HG02623 (cell line): ENCODE results near the gene SYTL3.
"Not testable (repeated sequence)": the region's sequence is repeated elsewhere in the genome, so short reads cannot be mapped to it uniquely, and the experiment has no call there.

Experiments used
- ATAC-seq: cut with Tn5 transposase; IDR thresholded peaks from one replicate; pipeline ENCODE4 v1.9.1; 2021; ENCODE audit warnings: moderate library complexity; ENCODE audit not compliant: unreplicated experiment

SYTL3 gene

GRCh38 chr6:158786645-158787304, 136.9 kb downstream of the SYTL3 start:
- no peak for ATAC-seq

GRCh38 chr6:158787395-158787794, 137.5 kb downstream of the SYTL3 start:
- no peak for ATAC-seq

- ATAC-seq = no peak
Measured at GRCh38 chr6:158789115-158789917, 139.5 kb downstream of the SYTL3 start.

GRCh38 chr6:158791274-158791855, 141.5 kb downstream of the SYTL3 start:
- ATAC-seq = no peak

- not testable (repeated sequence) for ATAC-seq
Measured at GRCh38 chr6:158792505-158792904, 142.7 kb downstream of the SYTL3 start.

- peak; percentile 61 for ATAC-seq
Measured at GRCh38 chr6:158793432-158793831, 143.6 kb downstream of the SYTL3 start.

- ATAC-seq = no peak
Measured at GRCh38 chr6:158795516-158795915, 145.7 kb downstream of the SYTL3 start.

GRCh38 chr6:158796353-158796752, 146.5 kb downstream of the SYTL3 start:
- ATAC-seq = no peak

GRCh38 chr6:158797331-158798310, 147.8 kb downstream of the SYTL3 start:
- ATAC-seq = no peak

GRCh38 chr6:158798311-158798710, 148.5 kb downstream of the SYTL3 start:
- no peak for ATAC-seq

GRCh38 chr6:158799051-158799792, 149.4 kb downstream of the SYTL3 start:
- no peak for ATAC-seq

- no peak for ATAC-seq
Measured at GRCh38 chr6:158801655-158802294, 151.9 kb downstream of the SYTL3 start.

- peak; percentile 65 for ATAC-seq
Measured at GRCh38 chr6:158803733-158804143, 153.9 kb downstream of the SYTL3 start.

GRCh38 chr6:158804207-158804606, 154.4 kb downstream of the SYTL3 start:
- ATAC-seq = no peak

GRCh38 chr6:158805698-158806377, 156.0 kb downstream of the SYTL3 start:
- no peak for ATAC-seq

GRCh38 chr6:158807515-158808441, 157.9 kb downstream of the SYTL3 start:
- no peak for ATAC-seq

- no peak for ATAC-seq
Measured at GRCh38 chr6:158808442-158808833, 158.6 kb downstream of the SYTL3 start.
